Suprapubic skin (tissue), 4 donors: Measurements from ENCODE around the gene MAD1L1. TPM values are rescaled to one million over a fixed set of nuclear protein-coding genes. Genes with fewer than 3 reads are reported as not detected.
"Not testable (repeated sequence)": the region's sequence is repeated elsewhere in the genome, so short reads cannot be mapped to it uniquely, and the experiment has no call there.

Experiments
- DNase-seq, 2 donors: peaks; one replicate each; pipeline ENCODE4 v3.0.0-alpha.2; 2019; ENCODE audit warnings: low spot score in 2 of 2
- H3K27ac ChIP-seq: fragments of 200-600 bp; sonication (generic); one replicate; pipeline ENCODE4 v1.5.1; 2019
- H3K27me3 ChIP-seq: fragments of 200-600 bp; sonication (generic); one replicate; pipeline ENCODE4 v1.5.1; 2019
- H3K36me3 ChIP-seq: fragments of 200-600 bp; sonication (generic); one replicate; pipeline ENCODE4 v1.5.1; 2019
- H3K4me1 ChIP-seq: fragments of 200-600 bp; sonication (generic); one replicate; pipeline ENCODE4 v1.5.1; 2019
- H3K4me3 ChIP-seq: fragments of 200-600 bp; sonication (generic); one replicate; pipeline ENCODE4 v1.5.1; 2019; ENCODE audit warnings: mild to moderate bottlenecking
- H3K9me3 ChIP-seq: fragments of 200-600 bp; sonication (generic); one replicate; pipeline ENCODE4 v1.5.1; 2019
- EP300 ChIP-seq: sonication (generic); formaldehyde crosslinking; IDR thresholded peaks from one replicate; pipeline ENCODE4 v1.6.1; 2017; ENCODE audit warnings: antibody characterized with exemption
- POLR2A ChIP-seq, 2 donors: fragments of 450-650 bp; IDR thresholded peaks; one replicate each; pipeline ENCODE4 v1.6.1; 2017; ENCODE audit warnings: antibody characterized with exemption in 2 of 2, mild to moderate bottlenecking in 2 of 2, moderate library complexity in 2 of 2
- POLR2AphosphoS5 ChIP-seq, 3 donors: sonication (generic); formaldehyde crosslinking; IDR thresholded peaks; one replicate each; pipeline ENCODE4 v1.6.1; 2017; ENCODE audit warnings: antibody characterized with exemption in 3 of 3
- WGBS: methylation state at CpG from one replicate; pipeline ENCODE4 v1.1.5; 2018; 5-methylcytosine and 5-hydroxymethylcytosine counted together
- total RNA-seq, 4 donors: library from RNA; depleted of rRNA; stranded (reverse); fragments of >200 nt; gene quantifications; one replicate each; pipeline ENCODE4 v1.1.0, GENCODE V29; 2016
- TF ChIP-seq, protein P1 (sequence below), 2 donors: fragments of 200-600 bp in 1 of 2; fragments of 450-650 bp in 1 of 2; sonication (generic) in 1 of 2; IDR thresholded peaks; one replicate each; pipeline ENCODE4 v1.5.1; 2016 to 2019; ENCODE audit warnings: antibody characterized with exemption in 2 of 2, mild to moderate bottlenecking in 1 of 2, moderate library complexity in 1 of 2

MAD1L1 gene
- total RNA-seq, 4 donors from 2014 or later = 53.2 to 69.8 (median 62.2) TPM

DNA sequence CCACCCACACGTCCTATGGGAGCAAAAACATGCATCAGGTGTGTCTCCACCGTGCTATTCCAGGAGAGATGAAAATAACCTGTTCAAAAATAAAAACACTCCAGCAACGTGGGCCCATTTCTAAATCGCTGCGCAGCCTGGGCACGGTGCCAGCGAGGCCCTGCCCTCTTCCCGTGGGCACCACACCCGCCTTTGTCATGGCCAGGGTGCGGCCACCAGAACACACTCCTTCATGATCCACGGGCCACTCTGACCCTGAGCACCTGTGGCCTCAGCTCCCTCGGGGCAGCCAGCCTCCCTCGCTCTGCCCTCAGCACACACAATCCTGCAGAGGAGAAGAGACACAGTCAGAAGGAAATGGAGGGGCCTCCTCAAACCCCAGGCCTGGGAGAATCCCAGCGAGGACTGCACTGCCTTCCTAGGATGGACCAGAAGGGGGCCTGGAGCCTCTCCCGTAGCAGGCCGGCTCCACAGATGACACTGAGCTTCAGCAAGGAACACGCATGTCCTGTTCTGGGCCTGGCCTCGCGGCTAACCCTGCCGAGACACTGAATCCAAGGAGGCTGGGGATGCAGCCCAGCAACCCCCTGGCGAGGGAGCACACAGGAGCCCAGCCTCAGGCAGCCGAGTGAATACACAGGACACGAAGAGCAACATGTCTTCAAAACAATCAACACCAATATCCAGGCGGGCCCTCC is 169.0 kb downstream of the MAD1L1 start:
- 45% methylated on average over 15 of the region's 24 CpGs for WGBS
- Histone ChIP-seq H3K4me3 (no peak overlapping the region), H3K36me3 (peaks cover 22% of the 10 kb centered on the region), H3K27me3 (no peaks in the 10 kb centered on the region), H3K9me3 (no peaks in the 10 kb centered on the region), H3K4me1 (peaks cover 13% of the 10 kb centered on the region), H3K27ac (no peak overlapping the region)
- TF ChIP-seq, protein P1, sequence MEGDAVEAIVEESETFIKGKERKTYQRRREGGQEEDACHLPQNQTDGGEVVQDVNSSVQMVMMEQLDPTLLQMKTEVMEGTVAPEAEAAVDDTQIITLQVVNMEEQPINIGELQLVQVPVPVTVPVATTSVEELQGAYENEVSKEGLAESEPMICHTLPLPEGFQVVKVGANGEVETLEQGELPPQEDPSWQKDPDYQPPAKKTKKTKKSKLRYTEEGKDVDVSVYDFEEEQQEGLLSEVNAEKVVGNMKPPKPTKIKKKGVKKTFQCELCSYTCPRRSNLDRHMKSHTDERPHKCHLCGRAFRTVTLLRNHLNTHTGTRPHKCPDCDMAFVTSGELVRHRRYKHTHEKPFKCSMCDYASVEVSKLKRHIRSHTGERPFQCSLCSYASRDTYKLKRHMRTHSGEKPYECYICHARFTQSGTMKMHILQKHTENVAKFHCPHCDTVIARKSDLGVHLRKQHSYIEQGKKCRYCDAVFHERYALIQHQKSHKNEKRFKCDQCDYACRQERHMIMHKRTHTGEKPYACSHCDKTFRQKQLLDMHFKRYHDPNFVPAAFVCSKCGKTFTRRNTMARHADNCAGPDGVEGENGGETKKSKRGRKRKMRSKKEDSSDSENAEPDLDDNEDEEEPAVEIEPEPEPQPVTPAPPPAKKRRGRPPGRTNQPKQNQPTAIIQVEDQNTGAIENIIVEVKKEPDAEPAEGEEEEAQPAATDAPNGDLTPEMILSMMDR (IDR thresholded peaks at IDR 0.05) = peak in 1 of 2 donors; percentile 11
- no peak for TF ChIP-seq EP300
- DNase-seq = no peak

DNA sequence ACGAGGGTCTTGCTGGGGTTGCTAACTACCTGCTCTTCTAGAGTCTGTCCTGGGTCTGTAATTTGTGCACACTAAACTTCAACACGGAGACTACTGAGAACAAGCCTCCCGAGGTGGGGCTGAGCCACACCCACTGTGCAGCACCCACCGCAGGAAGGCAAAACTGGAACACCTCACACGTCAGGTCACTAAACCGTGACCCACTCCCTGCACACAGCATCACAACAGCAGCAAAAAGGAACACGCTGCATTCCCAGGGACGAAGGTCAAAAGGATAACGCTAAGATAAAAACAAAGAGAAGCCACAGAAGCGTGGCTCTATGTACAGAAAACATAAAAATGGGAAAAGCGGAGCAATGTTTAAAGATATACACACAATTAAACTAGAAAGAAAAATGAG is 170.1 kb downstream of the MAD1L1 start:
- Histone ChIP-seq H3K4me1 (peaks cover 13% of the 10 kb centered on the region), H3K27ac (no peak overlapping the region), H3K27me3 (no peaks in the 10 kb centered on the region), H3K4me3 (no peak overlapping the region), H3K36me3 (peaks cover 13% of the 10 kb centered on the region), H3K9me3 (no peaks in the 10 kb centered on the region)
- WGBS = 91% methylated on average over 11 of the region's 11 CpGs
- DNase-seq = no peak
- no peak for TF ChIP-seq POLR2AphosphoS5 (IDR thresholded peaks at IDR 0.05)
- no peak for TF ChIP-seq EP300
- TF ChIP-seq, protein P1 (IDR thresholded peaks at IDR 0.05) = no peak
- no peak for TF ChIP-seq POLR2A (IDR thresholded peaks at IDR 0.05)

DNA sequence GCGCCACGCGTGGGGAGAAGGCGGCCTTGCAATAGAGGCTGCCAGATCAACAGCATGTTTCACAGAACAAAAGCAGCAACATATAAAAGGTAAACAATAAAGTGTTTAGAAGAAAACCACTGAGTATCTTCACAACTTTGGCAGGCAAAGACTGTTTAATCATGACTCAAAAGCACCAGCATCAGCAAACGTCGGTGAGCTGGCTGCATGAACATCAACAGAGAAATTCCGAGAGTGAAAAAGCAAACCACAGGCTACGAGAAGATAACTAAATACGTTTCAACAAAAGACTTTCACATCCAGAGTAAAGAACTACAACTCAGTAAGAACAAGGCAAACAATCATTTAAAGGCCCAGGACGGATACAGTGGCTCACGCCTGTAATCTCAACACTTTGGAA is 172.0 kb downstream of the MAD1L1 start:
- Histone ChIP-seq H3K4me1 (peaks cover 13% of the 10 kb centered on the region), H3K36me3 (no peaks in the 10 kb centered on the region), H3K27me3 (no peaks in the 10 kb centered on the region), H3K27ac (no peak overlapping the region), H3K9me3 (no peaks in the 10 kb centered on the region), H3K4me3 (no peak overlapping the region)
- no peak for DNase-seq
- TF ChIP-seq, protein P1 (IDR thresholded peaks at IDR 0.05) = no peak
- TF ChIP-seq POLR2AphosphoS5 (IDR thresholded peaks at IDR 0.05) (no peak), EP300 (no peak), POLR2A (IDR thresholded peaks at IDR 0.05) (no peak)
- 96% methylated on average over 11 of the region's 11 CpGs for WGBS

DNA sequence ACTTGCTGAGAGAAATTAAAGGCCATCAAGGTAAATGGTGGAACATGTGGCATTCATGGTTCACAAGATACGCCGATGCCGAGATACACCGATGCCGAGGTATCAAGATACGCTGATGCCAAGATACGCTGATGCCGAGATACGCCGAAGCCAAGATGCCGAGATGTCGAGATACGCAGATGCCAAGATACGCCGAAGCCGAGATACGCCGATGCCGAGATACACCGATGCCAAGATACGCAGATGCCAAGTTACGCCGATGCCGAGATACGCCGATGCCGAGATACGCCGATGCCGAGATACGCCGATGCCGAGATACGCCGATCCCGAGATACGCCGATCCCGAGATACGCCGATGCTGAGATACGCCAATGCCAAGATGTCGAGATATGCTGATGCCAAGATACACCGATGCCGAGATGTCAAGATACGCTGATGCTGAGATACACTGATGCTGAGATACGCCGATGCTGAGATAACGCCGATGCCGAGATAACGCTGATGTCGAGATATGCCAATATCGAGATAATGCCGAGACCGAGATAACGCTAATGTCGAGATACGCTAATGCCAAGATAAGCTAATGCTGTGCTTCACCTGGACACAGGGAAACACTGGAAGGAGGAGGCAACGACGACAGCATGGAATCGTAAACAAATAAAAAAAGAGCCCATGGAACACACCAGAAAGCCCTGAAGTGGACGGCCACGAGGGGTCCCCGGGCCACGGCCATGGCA is 172.6 kb downstream of the MAD1L1 start:
- no peak overlapping the region for H3K27ac ChIP-seq
- no peaks in the 10 kb centered on the region for H3K36me3 ChIP-seq
- WGBS = 96% methylated on average over 66 of the region's 66 CpGs
- no peak for DNase-seq
- H3K9me3 ChIP-seq = no peaks in the 10 kb centered on the region
- TF ChIP-seq, protein P1 (IDR thresholded peaks at IDR 0.05) = no peak
- TF ChIP-seq POLR2A (IDR thresholded peaks at IDR 0.05) = no peak
- TF ChIP-seq POLR2AphosphoS5 (IDR thresholded peaks at IDR 0.05) = no peak
- TF ChIP-seq EP300 = no peak
- peaks cover 15% of the 10 kb centered on the region for H3K4me1 ChIP-seq
- H3K27me3 ChIP-seq = no peaks in the 10 kb centered on the region
- no peak overlapping the region for H3K4me3 ChIP-seq

DNA sequence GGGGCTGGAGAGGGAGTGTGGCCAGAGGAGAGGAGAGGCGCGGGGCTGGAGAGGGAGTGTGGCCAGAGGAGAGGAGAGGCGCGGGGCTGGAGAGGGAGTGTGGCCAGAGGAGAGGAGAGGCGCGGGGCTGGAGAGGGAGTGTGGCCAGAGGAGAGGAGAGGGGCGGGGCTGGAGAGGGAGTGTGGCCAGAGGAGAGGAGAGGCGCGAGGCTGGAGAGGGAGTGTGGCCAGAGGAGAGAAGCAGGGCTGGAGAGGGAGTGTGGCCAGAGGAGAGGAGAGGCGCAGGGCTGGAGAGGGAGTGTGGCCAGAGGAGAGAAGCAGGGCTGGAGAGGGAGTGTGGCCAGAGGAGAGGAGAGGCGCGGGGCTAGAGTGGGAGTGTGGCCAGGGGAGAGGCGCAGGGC is 174.5 kb downstream of the MAD1L1 start:
- not testable (repeated sequence) for H3K27me3 ChIP-seq, H3K27ac ChIP-seq, H3K36me3 ChIP-seq, H3K9me3 ChIP-seq, DNase-seq, H3K4me3 ChIP-seq, H3K4me1 ChIP-seq
- 65% methylated on average over 8 of the region's 13 CpGs for WGBS
